ENCODE measurements around the gene GPR35.
"Not testable (repeated sequence)": the region's sequence is repeated elsewhere in the genome, so short reads cannot be mapped to it uniquely, and the experiment has no call there.

Gene GPR35

GRCh38 chr2:240663546-240664190 is 38.4 kb downstream of the GPR35 start:
- no peak for DNase-seq

- no peak for DNase-seq
Measured at GRCh38 chr2:240664622-240665021, 39.3 kb downstream of the GPR35 start.

GRCh38 chr2:240670402-240670801 is 45.1 kb downstream of the GPR35 start:
- DNase-seq = no peak

- no peak for DNase-seq
Measured at GRCh38 chr2:240670950-240671349, 45.7 kb downstream of the GPR35 start.

GRCh38 chr2:240672076-240672700 is 46.9 kb downstream of the GPR35 start:
- no peak for DNase-seq

GRCh38 chr2:240672701-240673190 is 47.5 kb downstream of the GPR35 start:
- no peak for DNase-seq

- not testable (repeated sequence) for DNase-seq
Measured at GRCh38 chr2:240674461-240675184, 49.3 kb downstream of the GPR35 start.

- DNase-seq = not testable (repeated sequence)
Measured at GRCh38 chr2:240675345-240675744, 50.1 kb downstream of the GPR35 start.

GRCh38 chr2:240678043-240678442 is 52.8 kb downstream of the GPR35 start:
- not testable (repeated sequence) for DNase-seq

- not testable (repeated sequence) for DNase-seq
Measured at GRCh38 chr2:240678909-240679308, 53.6 kb downstream of the GPR35 start.

GRCh38 chr2:240680185-240680584 is 54.9 kb downstream of the GPR35 start:
- not testable (repeated sequence) for DNase-seq

Data from activated CD4-positive, CD25-positive, alpha-beta regulatory T cell treated with anti-CD3 and anti-CD28 coated beads, Interleukin-2, amount 50 U/mL, for 72 hours (primary cell).